HEK293T (cell line): ENCODE results near the gene GADD45G.

Experiments used
- BHLHE40 ChIP-seq: fragments of 450-650 bp; IDR thresholded peaks from 2 replicates; pipeline ENCODE4 v1.6.1; 2016; ENCODE audit warnings: mild to moderate bottlenecking, moderate library complexity, borderline replicate concordance
- CTBP1 ChIP-seq: fragments of 450-650 bp; IDR thresholded peaks from 2 replicates; pipeline ENCODE4 v1.6.1; 2016; ENCODE audit warnings: borderline replicate concordance
- FOXA1 ChIP-seq: fragments of 450-650 bp; IDR thresholded peaks from 2 replicates; pipeline ENCODE4 v1.6.1; 2016; ENCODE audit warnings: mild to moderate bottlenecking
- FOXM1 ChIP-seq: fragments of 450-650 bp; IDR thresholded peaks from 2 replicates; pipeline ENCODE4 v1.6.1; 2017; ENCODE audit warnings: mild to moderate bottlenecking, borderline replicate concordance
- HDGF ChIP-seq: fragments of 450-650 bp; IDR thresholded peaks from 2 replicates; pipeline ENCODE4 v1.6.1; 2017; ENCODE audit warnings: antibody characterized with exemption, borderline replicate concordance
- L3MBTL2 ChIP-seq: fragments of 450-650 bp; conservative IDR thresholded peaks from 2 replicates; pipeline ENCODE4 v1.6.1; 2016; ENCODE audit warnings: mild to moderate bottlenecking
- LEF1 ChIP-seq: fragments of 450-650 bp; IDR thresholded peaks from 2 replicates; pipeline ENCODE4 v1.6.1; 2017; ENCODE audit warnings: mild to moderate bottlenecking, borderline replicate concordance
- NFRKB ChIP-seq: fragments of 450-650 bp; IDR thresholded peaks from 2 replicates; pipeline ENCODE4 v1.6.1; 2016; ENCODE audit warnings: mild to moderate bottlenecking, moderate library complexity
- SP1 ChIP-seq: fragments of 450-650 bp; IDR thresholded peaks from 2 replicates; pipeline ENCODE4 v1.6.1; 2017
- SUZ12 ChIP-seq: fragments of 450-650 bp; IDR thresholded peaks from 2 replicates; pipeline ENCODE4 v1.6.1; 2016; ENCODE audit warnings: mild to moderate bottlenecking
- TF ChIP-seq, protein P1 (sequence below): fragments of 450-650 bp; IDR thresholded peaks from 2 replicates; pipeline ENCODE4 v1.6.1; 2016

- TF ChIP-seq SUZ12 (no peak), LEF1 (no peak), SP1 (no peak), BHLHE40 (no peak), FOXA1 (no peak), L3MBTL2 (no peak), FOXM1 (no peak), HDGF (no peak), NFRKB (no peak), CTBP1 (no peak)
- TF ChIP-seq, protein P1, sequence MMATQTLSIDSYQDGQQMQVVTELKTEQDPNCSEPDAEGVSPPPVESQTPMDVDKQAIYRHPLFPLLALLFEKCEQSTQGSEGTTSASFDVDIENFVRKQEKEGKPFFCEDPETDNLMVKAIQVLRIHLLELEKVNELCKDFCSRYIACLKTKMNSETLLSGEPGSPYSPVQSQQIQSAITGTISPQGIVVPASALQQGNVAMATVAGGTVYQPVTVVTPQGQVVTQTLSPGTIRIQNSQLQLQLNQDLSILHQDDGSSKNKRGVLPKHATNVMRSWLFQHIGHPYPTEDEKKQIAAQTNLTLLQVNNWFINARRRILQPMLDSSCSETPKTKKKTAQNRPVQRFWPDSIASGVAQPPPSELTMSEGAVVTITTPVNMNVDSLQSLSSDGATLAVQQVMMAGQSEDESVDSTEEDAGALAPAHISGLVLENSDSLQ: no peak
Observed at GRCh38 chr9:89629081-89629976, 24.5 kb downstream of the GADD45G start.
